Skeletal muscle satellite cell (primary cell): ENCODE measurements around the gene MCMBP.
"Not testable (repeated sequence)": the region's sequence is repeated elsewhere in the genome, so short reads cannot be mapped to it uniquely, and the experiment has no call there.

Experiments used
- H3K27me3 ChIP-seq: 2 replicates; pipeline ENCODE4 v1.7.0; 2013; ENCODE audit warnings: low read length; ENCODE audit not compliant: control insufficient read depth, insufficient read depth
- H3K36me3 ChIP-seq: 2 replicates; pipeline ENCODE4 v1.7.0; 2013; ENCODE audit warnings: mild to moderate bottlenecking, control low read depth, low read length; ENCODE audit not compliant: insufficient read depth
- H3K4me1 ChIP-seq: 2 replicates; pipeline ENCODE4 v1.7.0; 2013; ENCODE audit warnings: low read length; ENCODE audit not compliant: control insufficient read depth, insufficient read depth
- H3K4me2 ChIP-seq: 2 replicates; pipeline ENCODE4 v1.7.0; 2013; ENCODE audit warnings: mild to moderate bottlenecking, low read length
- H3K4me3 ChIP-seq: 2 replicates; pipeline ENCODE4 v1.7.0; 2013; ENCODE audit warnings: low read length
- H3K9ac ChIP-seq: 2 replicates; pipeline ENCODE4 v1.7.0; 2013; ENCODE audit warnings: mild to moderate bottlenecking, low read depth, low read length, moderate library complexity
- H3K9me3 ChIP-seq: replicated peaks from 2 replicates; pipeline ENCODE4 v1.7.0; 2013; ENCODE audit warnings: mild to moderate bottlenecking, control low read depth, low read length

Gene MCMBP

DNA sequence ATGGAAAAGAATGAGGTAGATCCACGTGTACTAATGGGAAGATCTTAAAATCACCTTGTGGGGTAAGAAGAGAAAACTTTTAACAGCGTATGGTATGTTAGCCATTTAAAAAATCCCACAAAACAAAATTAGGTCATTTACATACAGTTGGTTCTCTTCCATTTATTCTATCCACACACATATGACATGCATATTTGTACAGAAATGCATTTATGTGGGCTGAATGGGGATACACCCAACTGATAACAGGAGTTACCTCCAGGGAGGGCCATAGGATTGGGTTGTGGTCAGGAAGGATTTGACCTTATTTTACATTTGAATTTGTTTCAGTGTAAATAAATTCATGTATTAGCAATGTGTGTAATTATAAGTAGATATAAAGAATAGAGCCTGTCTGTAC lies 71.5 kb downstream of the MCMBP start:
- Histone ChIP-seq H3K4me1 (peaks cover 14% of the 10 kb centered on the region), H3K4me3 (no peak overlapping the region), H3K27me3 (no peaks in the 10 kb centered on the region), H3K9ac (no peak overlapping the region), H3K36me3 (peaks cover 10% of the 10 kb centered on the region), H3K9me3 (no peaks in the 10 kb centered on the region), H3K4me2 (no peak overlapping the region)

DNA sequence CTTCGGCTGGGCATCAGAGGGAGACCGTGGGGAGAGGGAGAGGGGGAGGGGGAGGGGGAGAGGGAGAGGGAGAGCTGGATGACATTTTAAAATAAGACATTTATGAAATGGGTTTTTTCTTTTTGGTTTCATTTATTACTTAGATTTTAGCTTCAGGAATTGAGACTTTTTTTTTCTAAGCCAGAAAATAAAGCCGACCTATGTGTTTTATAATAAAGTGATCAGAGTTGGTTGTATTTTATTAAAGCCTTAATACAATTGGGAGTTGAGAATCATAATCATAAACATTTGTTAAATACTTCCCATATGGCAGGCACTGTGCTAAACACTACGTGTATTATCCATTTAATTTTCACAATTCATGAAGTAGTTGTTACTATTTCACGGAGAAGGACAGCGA lies 76.6 kb downstream of the MCMBP start:
- H3K9ac ChIP-seq: no peak overlapping the region
- H3K27me3 ChIP-seq: no peaks in the 10 kb centered on the region
- no peak overlapping the region for H3K4me3 ChIP-seq
- H3K4me1 ChIP-seq: no peaks in the 10 kb centered on the region
- peaks cover 10% of the 10 kb centered on the region for H3K36me3 ChIP-seq
- H3K9me3 ChIP-seq: no peaks in the 10 kb centered on the region
- no peak overlapping the region for H3K4me2 ChIP-seq

- not testable (repeated sequence) for H3K4me1 ChIP-seq, H3K27me3 ChIP-seq, H3K9ac ChIP-seq, H3K4me2 ChIP-seq, H3K4me3 ChIP-seq, H3K9me3 ChIP-seq, H3K36me3 ChIP-seq
Observed at GRCh38 chr10:119795101-119795500, 77.5 kb downstream of the MCMBP start.

DNA sequence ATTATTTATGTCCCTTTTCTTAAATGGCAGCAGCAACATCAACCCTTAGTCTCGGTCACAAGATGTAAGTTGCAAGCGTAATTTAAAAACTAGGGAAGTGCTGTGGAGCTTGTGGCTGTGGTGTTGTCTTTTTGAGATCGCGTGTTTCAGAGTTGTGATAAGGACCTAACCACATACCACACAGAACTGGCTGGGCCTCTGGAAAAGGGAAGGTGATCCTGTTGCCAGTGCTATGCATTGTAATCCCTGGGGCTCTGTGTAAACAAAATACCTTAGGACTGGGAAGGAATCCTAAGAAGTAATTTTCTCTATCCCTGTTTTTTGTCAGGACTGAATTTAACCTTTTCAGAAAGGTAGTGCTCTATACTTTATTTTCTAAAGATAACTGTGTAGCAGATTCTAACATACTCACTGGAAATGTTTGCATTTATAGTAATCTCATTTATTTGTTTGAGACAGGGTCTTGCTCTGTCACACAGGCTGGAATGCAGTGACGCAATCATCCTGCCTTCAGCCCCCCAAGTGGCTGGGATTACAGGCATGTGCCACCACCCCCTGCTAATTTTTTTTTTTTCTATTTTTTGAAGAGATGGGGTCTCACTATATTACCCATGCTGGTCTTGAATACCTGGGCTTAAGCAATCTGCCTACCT lies 86.4 kb downstream of the MCMBP start:
- Histone ChIP-seq H3K4me1 (no peaks in the 10 kb centered on the region), H3K4me2 (no peak overlapping the region)

GRCh38 chr10:119784340-119785067 lies 88.1 kb downstream of the MCMBP start:
- Histone ChIP-seq H3K4me3 (no peak overlapping the region), H3K27me3 (no peaks in the 10 kb centered on the region), H3K4me1 (no peaks in the 10 kb centered on the region), H3K9ac (no peak overlapping the region), H3K4me2 (no peak overlapping the region), H3K36me3 (no peaks in the 10 kb centered on the region), H3K9me3 (no peaks in the 10 kb centered on the region)

More for the DNA sequence above, 86.4 kb downstream of the MCMBP start:
- no peaks in the 10 kb centered on the region for H3K9me3 ChIP-seq
- no peaks in the 10 kb centered on the region for H3K36me3 ChIP-seq
- no peak overlapping the region for H3K9ac ChIP-seq
- no peak overlapping the region for H3K4me3 ChIP-seq
- H3K27me3 ChIP-seq: no peaks in the 10 kb centered on the region

DNA sequence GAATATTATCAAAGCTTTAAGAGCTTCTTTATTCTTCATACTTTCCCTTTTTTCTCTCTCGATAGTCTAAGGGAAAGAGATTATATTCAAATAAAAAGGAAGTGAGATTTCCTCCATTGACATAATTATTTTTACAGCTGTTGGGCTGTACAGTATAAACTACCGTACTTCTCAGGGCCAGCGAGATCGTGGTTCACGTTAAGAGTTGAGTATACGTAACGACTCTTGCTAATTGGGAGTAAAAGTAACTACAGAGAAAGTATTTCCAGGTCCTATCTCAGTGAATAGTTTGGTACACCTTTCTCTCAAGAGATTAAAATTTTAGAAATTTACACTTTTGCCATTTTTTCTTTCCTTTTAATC lies 89.0 kb downstream of the MCMBP start:
- Histone ChIP-seq H3K9ac (no peak overlapping the region), H3K4me1 (peaks cover 2% of the 10 kb centered on the region), H3K36me3 (no peaks in the 10 kb centered on the region)

GRCh38 chr10:119782981-119783664 lies 89.5 kb downstream of the MCMBP start:
- Histone ChIP-seq H3K4me3 (no peak overlapping the region), H3K9ac (no peak overlapping the region), H3K9me3 (no peaks in the 10 kb centered on the region), H3K27me3 (no peaks in the 10 kb centered on the region), H3K4me1 (peaks cover 2% of the 10 kb centered on the region), H3K36me3 (no peaks in the 10 kb centered on the region), H3K4me2 (no peak overlapping the region)

More for the DNA sequence above, 89.0 kb downstream of the MCMBP start:
- Histone ChIP-seq H3K4me3 (no peak overlapping the region), H3K4me2 (no peak overlapping the region), H3K9me3 (no peaks in the 10 kb centered on the region), H3K27me3 (no peaks in the 10 kb centered on the region)

- Histone ChIP-seq H3K4me2 (no peak overlapping the region), H3K36me3 (no peaks in the 10 kb centered on the region), H3K27me3 (no peaks in the 10 kb centered on the region), H3K9ac (no peak overlapping the region), H3K9me3 (no peaks in the 10 kb centered on the region), H3K4me3 (no peak overlapping the region), H3K4me1 (peaks cover 2% of the 10 kb centered on the region)
Observed at GRCh38 chr10:119781498-119781897, 91.1 kb downstream of the MCMBP start.

DNA sequence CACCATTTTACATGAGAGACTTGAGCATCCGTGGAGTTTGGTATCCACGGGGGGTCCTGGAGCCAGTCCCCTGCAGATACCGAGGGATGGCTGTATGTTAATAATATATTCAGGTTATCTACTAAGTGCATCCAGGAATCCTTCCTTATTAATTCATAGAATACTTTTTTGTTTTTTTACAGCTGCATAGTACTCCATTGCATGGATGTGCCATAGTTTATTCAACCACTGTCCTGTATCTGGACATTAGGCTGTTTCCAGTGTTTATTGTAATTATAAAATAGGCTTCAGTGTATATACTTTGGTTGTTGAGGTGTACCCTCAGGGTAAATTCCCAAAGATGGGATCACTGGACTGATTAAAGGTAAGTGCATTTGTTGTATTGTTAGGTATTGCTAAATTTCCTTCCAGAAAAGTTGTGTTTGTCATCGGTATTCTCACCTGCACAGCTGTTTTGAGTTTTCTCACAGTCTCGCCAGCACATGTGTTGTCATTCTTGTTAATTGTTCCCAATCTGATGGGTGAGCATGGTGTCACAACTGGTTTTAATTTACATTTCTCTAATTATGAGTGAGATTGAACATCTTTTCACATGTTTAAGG lies 91.7 kb downstream of the MCMBP start:
- Histone ChIP-seq H3K4me1 (peaks cover 2% of the 10 kb centered on the region), H3K36me3 (no peaks in the 10 kb centered on the region), H3K4me2 (no peak overlapping the region), H3K9me3 (no peaks in the 10 kb centered on the region), H3K9ac (no peak overlapping the region), H3K27me3 (no peaks in the 10 kb centered on the region), H3K4me3 (no peak overlapping the region)
